ENCODE measurements around the gene PRODH2. TPM values are rescaled to one million over a fixed set of nuclear protein-coding genes. Genes with fewer than 3 reads are reported as not detected.

Gene PRODH2
- polyA plus RNA-seq, 1 experiment = not detected

DNA sequence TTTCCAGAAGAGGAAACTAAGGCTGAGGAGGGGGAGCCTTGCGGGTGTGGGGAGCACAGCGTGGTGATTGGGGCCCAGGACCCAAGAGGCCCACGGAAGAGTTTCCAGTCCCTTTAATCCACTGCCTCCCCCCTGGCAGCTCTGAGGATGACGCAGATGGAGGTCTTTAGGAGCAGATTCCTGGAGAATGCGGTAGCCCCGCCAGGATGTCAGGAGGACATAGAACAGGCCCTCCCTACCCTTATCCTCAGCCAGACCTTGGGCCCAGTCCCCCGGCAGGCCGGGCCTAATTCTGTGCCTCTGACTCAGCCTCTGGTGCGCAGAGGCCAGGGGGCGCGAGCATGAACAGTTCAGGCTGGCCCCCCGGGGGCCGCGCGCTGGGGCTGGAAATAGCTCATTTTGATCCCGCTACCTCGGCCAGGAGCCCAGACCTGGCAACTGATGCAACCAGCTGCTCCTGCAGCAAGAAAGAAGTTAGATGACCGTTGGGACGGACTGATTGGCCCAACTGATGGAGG, 55.4 kb downstream of the PRODH2 start:
- ChIA-PET CTCF (interaction anchor here (1.0 kb wide), 1 partner anchor 9 kb away, joined by 3 read pairs; the partner anchor contains the start of gene LIN37), POLR2A (interaction anchor here (0.6 to 2.4 kb wide), 5 partner anchors 8 to 17 kb away, joined by 3 to 20 read pairs (median 10); partner anchors contain the start of genes LIN37, PSENEN and U2AF1L4)
- Histone ChIP-seq H3K27ac (ENCODE audit: low read depth, low read length) (peak overlapping the region; percentile 99), H3K27me3 (ENCODE audit: control insufficient read depth, insufficient read depth, low read length) (no peaks in the 10 kb centered on the region), H3K9me3 (ENCODE audit: control insufficient read depth, insufficient read depth, low read length) (no peaks in the 10 kb centered on the region), H3K4me3 (ENCODE audit: low read depth, low read length) (peak overlapping the region; percentile 66)
- TF ChIP-seq, protein P1, sequence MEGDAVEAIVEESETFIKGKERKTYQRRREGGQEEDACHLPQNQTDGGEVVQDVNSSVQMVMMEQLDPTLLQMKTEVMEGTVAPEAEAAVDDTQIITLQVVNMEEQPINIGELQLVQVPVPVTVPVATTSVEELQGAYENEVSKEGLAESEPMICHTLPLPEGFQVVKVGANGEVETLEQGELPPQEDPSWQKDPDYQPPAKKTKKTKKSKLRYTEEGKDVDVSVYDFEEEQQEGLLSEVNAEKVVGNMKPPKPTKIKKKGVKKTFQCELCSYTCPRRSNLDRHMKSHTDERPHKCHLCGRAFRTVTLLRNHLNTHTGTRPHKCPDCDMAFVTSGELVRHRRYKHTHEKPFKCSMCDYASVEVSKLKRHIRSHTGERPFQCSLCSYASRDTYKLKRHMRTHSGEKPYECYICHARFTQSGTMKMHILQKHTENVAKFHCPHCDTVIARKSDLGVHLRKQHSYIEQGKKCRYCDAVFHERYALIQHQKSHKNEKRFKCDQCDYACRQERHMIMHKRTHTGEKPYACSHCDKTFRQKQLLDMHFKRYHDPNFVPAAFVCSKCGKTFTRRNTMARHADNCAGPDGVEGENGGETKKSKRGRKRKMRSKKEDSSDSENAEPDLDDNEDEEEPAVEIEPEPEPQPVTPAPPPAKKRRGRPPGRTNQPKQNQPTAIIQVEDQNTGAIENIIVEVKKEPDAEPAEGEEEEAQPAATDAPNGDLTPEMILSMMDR (IDR thresholded peaks at IDR 0.05; ENCODE audit: low read depth, low read length) = no peak
- peak; percentile 85 for DNase-seq (ENCODE audit: low read depth, low spot score)

- Histone ChIP-seq H3K27ac (ENCODE audit: low read depth, low read length) (peak within 1 kb of the TSS; percentile 99), H3K9me3 (ENCODE audit: control insufficient read depth, insufficient read depth, low read length) (no peaks in the 10 kb centered on the region), H3K27me3 (ENCODE audit: control insufficient read depth, insufficient read depth, low read length) (no peaks in the 10 kb centered on the region), H3K4me3 (ENCODE audit: low read depth, low read length) (peak within 1 kb of the TSS; percentile 66)
- TF ChIP-seq, protein P1 (IDR thresholded peaks at IDR 0.05; ENCODE audit: low read depth, low read length) = no peak
- POLR2A ChIA-PET = interaction anchor here (0.6 to 2.4 kb wide), 5 partner anchors 8 to 238 kb away, joined by 3 to 20 read pairs (median 10); partner anchors contain the start of genes LIN37, PSENEN and U2AF1L4
- no peak for DNase-seq (ENCODE audit: low read depth, low spot score)
- CTCF ChIA-PET = interaction anchor here (1.0 kb wide), 1 partner anchor 8 kb away, joined by 3 read pairs; the partner anchor contains the start of gene LIN37
Observed at GRCh38 chr19:35756377-35757230, 56.0 kb downstream of the PRODH2 start, which contains the start of gene HSPB6. HSPB6 (minus strand) TSS chr19:35757029; CDS start chr19:35757008, 21 bp downstream.

GRCh38 chr19:35755550-35756376, 56.9 kb downstream of the PRODH2 start:
- Histone ChIP-seq H3K27me3 (ENCODE audit: control insufficient read depth, insufficient read depth, low read length) (no peaks in the 10 kb centered on the region), H3K9me3 (ENCODE audit: control insufficient read depth, insufficient read depth, low read length) (no peaks in the 10 kb centered on the region), H3K27ac (ENCODE audit: low read depth, low read length) (peak overlapping the region; percentile 99), H3K4me3 (ENCODE audit: low read depth, low read length) (peak overlapping the region; percentile 66)
- TF ChIP-seq, protein P1 (IDR thresholded peaks at IDR 0.05; ENCODE audit: low read depth, low read length) = no peak
- no peak for DNase-seq (ENCODE audit: low read depth, low spot score)
- POLR2A ChIA-PET = interaction anchor here (1.8 to 2.2 kb wide), 2 partner anchors 8 to 15 kb away, joined by 16 to 20 read pairs; partner anchors contain the start of gene LIN37
- CTCF ChIA-PET = no interaction called here

DNA sequence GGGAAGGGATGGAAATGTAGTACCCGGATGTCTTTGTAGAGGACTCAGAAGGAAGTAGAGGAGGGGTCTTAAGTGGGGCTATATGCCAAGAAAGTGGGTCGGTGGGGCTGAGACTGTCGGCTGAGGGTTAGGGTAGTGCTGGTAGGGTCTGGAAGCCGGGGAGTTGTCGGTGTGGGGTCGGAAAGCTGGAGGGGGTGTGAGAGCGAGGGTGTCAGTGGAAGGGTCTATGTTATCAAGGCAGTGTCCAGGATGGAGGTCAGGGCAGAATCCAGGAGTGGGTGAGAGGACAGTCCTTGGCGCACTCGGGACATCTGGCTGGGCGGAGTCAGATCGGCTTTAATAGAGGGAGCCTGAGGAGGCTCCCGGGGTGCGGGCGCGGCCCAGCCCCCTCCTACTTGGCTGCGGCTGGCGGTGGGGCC, 57.5 kb downstream of the PRODH2 start:
- CTCF ChIA-PET = no interaction called here

More for the DNA sequence above, 57.5 kb downstream of the PRODH2 start:
- no peak for DNase-seq (ENCODE audit: low read depth, low spot score)
- POLR2A ChIA-PET = no interaction called here
- peak overlapping the region; percentile 11 for H3K27ac ChIP-seq (ENCODE audit: low read depth, low read length)
- TF ChIP-seq, protein P1 (IDR thresholded peaks at IDR 0.05; ENCODE audit: low read depth, low read length) = no peak
- H3K4me3 ChIP-seq (ENCODE audit: low read depth, low read length) = peak overlapping the region; percentile 66; the same call in 1 of the 2 replicates
- no peaks in the 10 kb centered on the region for H3K27me3 ChIP-seq (ENCODE audit: control insufficient read depth, insufficient read depth, low read length)
- no peaks in the 10 kb centered on the region for H3K9me3 ChIP-seq (ENCODE audit: control insufficient read depth, insufficient read depth, low read length)

Measured in AG04450 (cell line).